HG03135 (cell line): ENCODE results near the gene LYST.

ENCODE experiments used
- ATAC-seq: cut with Tn5 transposase; IDR thresholded peaks from one replicate; pipeline ENCODE4 v1.9.1; 2021; ENCODE audit warnings: mild to moderate bottlenecking, moderate library complexity; ENCODE audit not compliant: unreplicated experiment

Gene LYST

GRCh38 chr1:235613602-235614001 lies 253.1 kb downstream of the LYST start:
- no peak for ATAC-seq

DNA sequence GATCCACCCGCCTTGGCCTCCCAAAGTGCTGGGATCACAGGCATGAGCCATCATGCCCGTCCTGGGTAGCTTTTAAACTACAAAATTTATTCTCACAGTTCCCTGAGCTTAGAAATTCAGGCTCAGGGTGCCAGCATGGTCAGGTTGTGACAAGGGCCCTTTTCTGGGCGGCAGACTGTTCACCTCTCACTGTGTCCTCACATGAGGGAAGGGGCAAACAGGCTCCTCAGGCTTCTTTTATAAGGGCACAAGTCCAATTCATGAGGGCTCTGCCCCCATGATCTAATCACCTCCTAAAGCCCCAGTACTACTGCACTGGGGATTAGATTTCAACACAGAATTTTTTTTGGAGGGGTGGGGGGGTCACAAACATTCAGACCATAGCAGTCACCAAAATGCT lies 253.9 kb downstream of the LYST start:
- ATAC-seq = no peak
